Hepatocyte (in vitro differentiated cells): ENCODE data around the gene G2E3.

Experiments
- EZH2 ChIP-seq: fragments of 200-600 bp; sonication (generic); IDR thresholded peaks from 2 replicates; pipeline ENCODE4 v1.6.1; 2016; ENCODE audit warnings: antibody characterized with exemption, mild to moderate bottlenecking, borderline replicate concordance
- EZH2phosphoT487 ChIP-seq: fragments of 200-600 bp; sonication (generic); IDR thresholded peaks from one replicate; pipeline ENCODE4 v1.6.1; 2018; ENCODE audit warnings: antibody characterized with exemption, mild to moderate bottlenecking, low read depth, moderate library complexity; ENCODE audit not compliant: unreplicated experiment, severe bottlenecking

DNA sequence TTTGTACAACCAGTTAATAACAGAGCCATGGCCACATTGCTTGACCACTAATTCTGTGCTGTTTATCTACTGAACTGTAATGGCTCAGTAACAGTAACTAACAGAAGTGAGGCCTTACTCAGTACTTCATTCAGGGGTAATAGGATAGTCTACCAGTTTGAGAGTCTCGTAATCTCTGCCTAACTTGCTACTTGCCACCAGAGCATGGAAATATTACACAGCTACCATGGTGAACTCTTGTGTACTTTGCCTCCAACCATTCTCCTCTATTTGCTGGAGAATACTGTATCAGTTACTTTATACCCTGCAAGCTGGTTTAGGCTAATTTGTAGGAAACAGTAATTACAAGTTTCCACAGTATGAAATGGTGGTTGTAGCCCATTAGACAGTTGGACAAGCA, 73.8 kb downstream of the G2E3 start:
- no peak for TF ChIP-seq EZH2
- no peak for TF ChIP-seq EZH2phosphoT487
